Liver (tissue), 9 donors: ENCODE data around the gene SLC49A4. TPM values are rescaled to one million over a fixed set of nuclear protein-coding genes. Genes with fewer than 3 reads are reported as not detected.
"Not testable (repeated sequence)": the region's sequence is repeated elsewhere in the genome, so short reads cannot be mapped to it uniquely, and the experiment has no call there.

Source experiments
- DNase-seq: peaks from one replicate; pipeline ENCODE4 v3.0.0-alpha.2; 2017; ENCODE audit warnings: low spot score
- H3K27ac ChIP-seq, 2 donors: one replicate each; pipeline ENCODE4 v1.7.0; 2013; ENCODE audit warnings: inconsistent platforms in 2 of 2, low read length in 2 of 2, control low read depth in 1 of 2, low read depth in 1 of 2, mild to moderate bottlenecking in 1 of 2
- H3K27me3 ChIP-seq, 4 donors: one replicate each; pipeline versions ENCODE4 v1.6.1 to v1.7.0; 2013; ENCODE audit warnings: low read length in 3 of 4, inconsistent platforms in 1 of 4, mild to moderate bottlenecking in 1 of 4, moderate library complexity in 1 of 4; ENCODE audit not compliant: control insufficient read depth in 4 of 4, insufficient read depth in 4 of 4
- H3K36me3 ChIP-seq, 4 donors: one replicate each; pipeline versions ENCODE4 v1.6.1 to v1.7.0; 2013; ENCODE audit warnings: low read length in 3 of 4, mild to moderate bottlenecking in 3 of 4, low read depth in 1 of 4, moderate library complexity in 1 of 4; ENCODE audit not compliant: control insufficient read depth in 4 of 4, insufficient read depth in 3 of 4
- H3K4me1 ChIP-seq, 4 donors: one replicate each; pipeline versions ENCODE4 v1.6.1 to v1.7.0; 2013; ENCODE audit warnings: low read length in 3 of 4, mild to moderate bottlenecking in 3 of 4, moderate library complexity in 1 of 4; ENCODE audit not compliant: control insufficient read depth in 4 of 4, insufficient read depth in 4 of 4
- H3K4me3 ChIP-seq, 3 donors: one replicate each; pipeline versions ENCODE4 v1.6.1 to v1.7.0; 2013; ENCODE audit warnings: low read length in 3 of 3, control low read depth in 1 of 3, low read depth in 1 of 3, mild to moderate bottlenecking in 1 of 3
- H3K9ac ChIP-seq, 2 donors: one replicate each; pipeline ENCODE4 v1.7.0; 2013; ENCODE audit warnings: low read length in 2 of 2, mild to moderate bottlenecking in 2 of 2, moderate library complexity in 2 of 2, control low read depth in 1 of 2, low read depth in 1 of 2
- H3K9me3 ChIP-seq, 4 donors: one replicate each; pipeline versions ENCODE4 v1.6.1 to v1.7.0; 2013; ENCODE audit warnings: low read length in 3 of 4; ENCODE audit not compliant: control insufficient read depth in 4 of 4
- CTCF ChIP-seq: fragments of 150-350 bp; IDR thresholded peaks from 2 replicates; pipeline ENCODE4 v1.5.1; 2017; ENCODE audit warnings: improper control_type of control experiment, low read depth, low read length; ENCODE audit not compliant: missing input control
- EGR1 ChIP-seq, 2 donors: IDR thresholded peaks; 2 replicates each; pipeline ENCODE4 v1.6.1; 2016 to 2018; ENCODE audit warnings: antibody characterized with exemption in 2 of 2, low read depth in 2 of 2
- FOXA1 ChIP-seq: IDR thresholded peaks from 2 replicates; pipeline ENCODE4 v1.6.1; 2016; ENCODE audit warnings: antibody characterized with exemption
- HNF4A ChIP-seq, 2 donors: conservative IDR thresholded peaks; 2 replicates each; pipeline ENCODE4 v1.6.1; 2016; ENCODE audit warnings: antibody characterized with exemption in 2 of 2, mild to moderate bottlenecking in 2 of 2
- HNF4G ChIP-seq: IDR thresholded peaks from 2 replicates; pipeline ENCODE4 v1.6.1; 2016; ENCODE audit warnings: antibody characterized with exemption
- MAX ChIP-seq: IDR thresholded peaks from 2 replicates; pipeline ENCODE4 v1.6.1; 2016; ENCODE audit warnings: antibody characterized with exemption
- NR2F2 ChIP-seq: IDR thresholded peaks from 2 replicates; pipeline ENCODE4 v1.6.1; 2016; ENCODE audit warnings: antibody characterized with exemption
- RAD21 ChIP-seq, 2 donors: IDR thresholded peaks; 2 replicates each; pipeline ENCODE4 v1.6.1; 2016; ENCODE audit warnings: antibody characterized with exemption in 2 of 2, mild to moderate bottlenecking in 2 of 2
- RXRA ChIP-seq, 2 donors: IDR thresholded peaks; 2 replicates each; pipeline ENCODE4 v1.6.1; 2017 to 2018; ENCODE audit warnings: antibody characterized with exemption in 2 of 2, mild to moderate bottlenecking in 1 of 2
- SP1 ChIP-seq: IDR thresholded peaks from 2 replicates; pipeline ENCODE4 v1.6.1; 2018; ENCODE audit warnings: antibody characterized with exemption, mild to moderate bottlenecking
- YY1 ChIP-seq: IDR thresholded peaks from 2 replicates; pipeline ENCODE4 v1.6.1; 2016; ENCODE audit warnings: antibody characterized with exemption, mild to moderate bottlenecking
- ZBTB33 ChIP-seq: IDR thresholded peaks from 2 replicates; pipeline ENCODE4 v1.6.1; 2016; ENCODE audit warnings: antibody characterized with exemption
- WGBS: extraction: QIAGEN DNeasy Blood & Tissue Kit; methylation state at CpG from one replicate; pipeline ENCODE4 v1.1.7; 2013; 5-methylcytosine and 5-hydroxymethylcytosine counted together
- polyA plus RNA-seq, 2 donors: library from polyadenylated mRNA; stranded (reverse) in 1 of 2; unstranded in 1 of 2; fragments of 200-250 nt in 1 of 2; fragments of >200 nt in 1 of 2; fragmentation: Nextera tagmentation in 1 of 2; extraction: Ambion mirVana in 1 of 2; gene quantifications; one replicate each; pipeline versions ENCODE4 v1.2.1 to v1.2.3, GENCODE V29; 2013 to 2015
- total RNA-seq, 2 donors: library from RNA; depleted of rRNA; stranded (reverse); fragments of >200 nt; gene quantifications; one replicate each; pipeline ENCODE4 v1.2.3, GENCODE V29; 2014
- donor health status: healthy.
- donor health status: healthy.
- donor health status: healthy.
- donor health status: healthy.
- donor health status: healthy.

SLC49A4 gene
- total and polyA plus RNA-seq, 4 donors, result 3.3 to 11.1 (median 6.3) TPM

DNA sequence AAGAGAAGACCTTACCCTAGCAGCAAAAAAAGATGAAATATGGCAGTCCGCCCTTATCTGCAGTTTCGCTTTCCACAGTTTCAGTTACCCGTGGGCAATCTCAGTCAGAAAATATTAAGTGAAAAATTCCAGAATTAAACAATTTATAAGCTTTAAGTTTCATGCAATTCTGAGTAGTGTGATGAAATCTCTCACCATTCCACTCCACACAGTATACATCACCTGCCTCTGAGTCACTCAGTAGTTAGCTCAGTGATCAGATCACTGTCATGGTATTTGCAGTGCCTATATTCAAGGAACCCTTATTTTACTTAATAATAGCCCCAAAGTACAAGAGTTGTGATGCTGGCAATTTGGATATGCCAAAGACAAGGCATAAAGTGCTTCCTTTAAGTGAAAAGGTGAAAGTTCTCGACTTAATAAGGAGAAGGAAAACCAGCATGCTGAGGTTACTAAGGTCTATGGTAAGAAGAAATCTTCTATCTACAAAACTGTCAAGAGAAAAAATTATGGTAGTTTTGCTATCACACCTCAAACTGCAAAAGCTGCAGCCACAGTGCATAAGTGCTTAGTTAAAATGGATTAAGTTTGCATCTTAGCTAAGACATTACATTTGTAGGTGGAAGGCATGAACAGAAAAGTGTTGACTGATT lies 49.4 kb upstream of the SLC49A4 start (continued):
- no peak for TF ChIP-seq CTCF

- not testable (repeated sequence) for H3K4me1 ChIP-seq, H3K4me3 ChIP-seq, H3K27ac ChIP-seq, H3K9me3 ChIP-seq, DNase-seq, H3K27me3 ChIP-seq, H3K9ac ChIP-seq, H3K36me3 ChIP-seq
- WGBS, result 96% methylated on average over 30 of the region's 35 CpGs
Observed at GRCh38 chr3:122747295-122747694, 47.6 kb upstream of the SLC49A4 start.

DNA sequence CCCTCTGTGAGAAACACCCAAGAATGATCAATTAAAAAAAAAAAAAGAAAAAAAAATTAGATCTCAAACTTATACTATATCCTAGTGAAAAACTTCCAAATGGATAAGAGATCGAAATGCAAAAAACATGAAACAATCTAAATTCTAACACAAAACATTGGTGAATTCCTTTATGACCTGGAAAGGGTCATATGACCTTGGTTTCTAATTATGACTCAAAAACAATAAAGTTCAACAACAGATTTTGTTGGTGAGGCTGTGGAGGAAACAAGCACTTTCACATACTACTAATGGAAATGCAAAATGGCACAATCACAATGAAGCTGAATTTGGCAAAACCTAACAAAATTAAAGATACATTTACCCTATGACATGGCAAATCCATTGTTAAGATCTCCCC lies 46.5 kb upstream of the SLC49A4 start:
- Histone ChIP-seq H3K36me3 (peaks cover 0 to 4% (median 2%) of the 10 kb centered on the region in 4 donors), H3K4me1 (no peaks in the 10 kb centered on the region), H3K27me3 (no peaks in the 10 kb centered on the region), H3K9ac (no peak overlapping the region), H3K27ac (no peak overlapping the region), H3K9me3 (no peaks in the 10 kb centered on the region), H3K4me3 (no peak overlapping the region)
- WGBS, result 95% methylated on average over 1 of the region's 1 CpG
- TF ChIP-seq FOXA1 (no peak), SP1 (no peak), EGR1 (IDR thresholded peaks at IDR 0.05; ENCODE audit: low read depth in 2 of 2) (no peak), RAD21 (IDR thresholded peaks at IDR 0.05) (no peak), MAX (no peak), HNF4G (no peak), YY1 (no peak), RXRA (IDR thresholded peaks at IDR 0.05) (no peak)
- DNase-seq, result no peak

DNA sequence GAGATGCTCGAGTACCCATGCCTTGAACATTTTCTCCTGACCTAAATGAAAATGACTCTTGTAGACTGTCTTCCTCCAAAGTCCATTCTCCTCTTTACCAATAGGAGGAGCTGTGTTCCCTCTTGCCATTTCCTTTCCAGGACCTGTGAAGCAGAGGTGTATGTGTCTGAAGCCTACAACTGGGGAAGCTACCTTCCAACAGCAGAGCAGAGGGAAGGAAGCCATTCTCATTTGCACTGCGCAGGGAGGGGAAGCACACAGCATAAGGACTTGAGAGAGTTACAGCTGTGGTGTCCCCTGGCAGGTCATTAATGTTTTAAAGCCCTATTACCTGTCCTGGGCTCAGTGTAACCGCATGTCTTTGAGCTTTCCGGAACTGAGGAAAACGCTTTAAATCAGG lies 39.9 kb upstream of the SLC49A4 start:
- H3K9me3 ChIP-seq, result no peaks in the 10 kb centered on the region
- H3K27ac ChIP-seq, result no peak overlapping the region
- TF ChIP-seq ZBTB33 (no peak), RXRA (IDR thresholded peaks at IDR 0.05) (no peak), FOXA1 (no peak), HNF4A (conservative IDR thresholded peaks at IDR 0.05) (no peak), CTCF (peak; percentile 57), SP1 (no peak), RAD21 (IDR thresholded peaks at IDR 0.05) (peak; percentile 74 to 86), NR2F2 (no peak)
- DNase-seq, result no peak
- H3K9ac ChIP-seq, result no peak overlapping the region
- 87% methylated on average over 5 of the region's 5 CpGs for WGBS
- H3K27me3 ChIP-seq, result no peaks in the 10 kb centered on the region
- H3K36me3 ChIP-seq, result peaks cover 0 to 3% (median under 1%) of the 10 kb centered on the region in 4 donors
- peaks cover 0 to 5% (median 1%) of the 10 kb centered on the region in 4 donors for H3K4me1 ChIP-seq
- H3K4me3 ChIP-seq, result no peak overlapping the region
